Tibial nerve (tissue), 4 donors: ENCODE results near the gene MSH5.

ENCODE experiments used
- EP300 ChIP-seq, 2 donors: sonication (generic); formaldehyde crosslinking; IDR thresholded peaks; one replicate each; pipeline ENCODE4 v1.6.1; 2017; ENCODE audit warnings: antibody characterized with exemption in 2 of 2, mild to moderate bottlenecking in 1 of 2
- TF ChIP-seq, protein P1 (sequence below), 5 experiments: fragments of 200-600 bp in 3 of 5; fragments of 450-650 bp in 2 of 5; sonication (generic) in 3 of 5; IDR thresholded peaks; one replicate each; pipeline ENCODE4 v1.5.1; 2016 to 2019; ENCODE audit warnings: antibody characterized with exemption in 5 of 5, mild to moderate bottlenecking in 3 of 5, moderate library complexity in 2 of 5

DNA sequence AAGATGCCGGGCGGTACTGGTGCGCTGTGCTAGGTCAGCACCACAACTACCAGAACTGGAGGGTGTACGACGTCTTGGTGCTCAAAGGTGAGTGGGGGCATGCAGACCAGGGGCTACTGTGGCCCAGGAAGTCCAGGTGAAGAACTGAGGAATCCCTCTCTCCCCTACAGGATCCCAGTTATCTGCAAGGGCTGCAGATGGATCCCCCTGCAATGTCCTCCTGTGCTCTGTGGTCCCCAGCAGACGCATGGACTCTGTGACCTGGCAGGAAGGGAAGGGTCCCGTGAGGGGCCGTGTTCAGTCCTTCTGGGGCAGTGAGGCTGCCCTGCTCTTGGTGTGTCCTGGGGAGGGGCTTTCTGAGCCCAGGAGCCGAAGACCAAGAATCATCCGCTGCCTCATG, 32.1 kb upstream of the MSH5 start:
- TF ChIP-seq, protein P1, sequence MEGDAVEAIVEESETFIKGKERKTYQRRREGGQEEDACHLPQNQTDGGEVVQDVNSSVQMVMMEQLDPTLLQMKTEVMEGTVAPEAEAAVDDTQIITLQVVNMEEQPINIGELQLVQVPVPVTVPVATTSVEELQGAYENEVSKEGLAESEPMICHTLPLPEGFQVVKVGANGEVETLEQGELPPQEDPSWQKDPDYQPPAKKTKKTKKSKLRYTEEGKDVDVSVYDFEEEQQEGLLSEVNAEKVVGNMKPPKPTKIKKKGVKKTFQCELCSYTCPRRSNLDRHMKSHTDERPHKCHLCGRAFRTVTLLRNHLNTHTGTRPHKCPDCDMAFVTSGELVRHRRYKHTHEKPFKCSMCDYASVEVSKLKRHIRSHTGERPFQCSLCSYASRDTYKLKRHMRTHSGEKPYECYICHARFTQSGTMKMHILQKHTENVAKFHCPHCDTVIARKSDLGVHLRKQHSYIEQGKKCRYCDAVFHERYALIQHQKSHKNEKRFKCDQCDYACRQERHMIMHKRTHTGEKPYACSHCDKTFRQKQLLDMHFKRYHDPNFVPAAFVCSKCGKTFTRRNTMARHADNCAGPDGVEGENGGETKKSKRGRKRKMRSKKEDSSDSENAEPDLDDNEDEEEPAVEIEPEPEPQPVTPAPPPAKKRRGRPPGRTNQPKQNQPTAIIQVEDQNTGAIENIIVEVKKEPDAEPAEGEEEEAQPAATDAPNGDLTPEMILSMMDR (IDR thresholded peaks at IDR 0.05), result no peak
- TF ChIP-seq EP300 (IDR thresholded peaks at IDR 0.05), result no peak
